Glutamatergic neuron (in vitro differentiated cells): ENCODE measurements around the gene MTURN. TPM values are rescaled to one million over a fixed set of nuclear protein-coding genes. Genes with fewer than 3 reads are reported as not detected.

Experiments used
- DNase-seq: peaks from one replicate; pipeline ENCODE4 v3.0.0; 2022
- H3K27ac Mint-ChIP-seq: one replicate; pipeline ENCODE4 v1.8.0; 2020; ENCODE audit warnings: mild to moderate bottlenecking, mixed read lengths, inconsistent platforms; ENCODE audit not compliant: unreplicated experiment
- H3K27me3 Mint-ChIP-seq: one replicate; pipeline ENCODE4 v1.8.0; 2020; ENCODE audit warnings: mild to moderate bottlenecking, moderate library complexity, mixed read lengths, inconsistent platforms; ENCODE audit not compliant: unreplicated experiment
- H3K36me3 Mint-ChIP-seq: one replicate; pipeline ENCODE4 v1.8.0; 2020; ENCODE audit warnings: mild to moderate bottlenecking, mixed read lengths, inconsistent platforms; ENCODE audit not compliant: unreplicated experiment
- H3K4me1 Mint-ChIP-seq: one replicate; pipeline ENCODE4 v1.8.0; 2020; ENCODE audit warnings: mild to moderate bottlenecking, low read depth, mixed read lengths, inconsistent platforms; ENCODE audit not compliant: unreplicated experiment
- H3K4me3 Mint-ChIP-seq: one replicate; pipeline ENCODE4 v1.8.0; 2020; ENCODE audit warnings: mild to moderate bottlenecking, mixed read lengths, inconsistent platforms; ENCODE audit not compliant: unreplicated experiment
- H3K9me3 Mint-ChIP-seq: one replicate; pipeline ENCODE4 v1.8.0; 2020; ENCODE audit warnings: mild to moderate bottlenecking, moderate library complexity, mixed read lengths, inconsistent platforms; ENCODE audit not compliant: unreplicated experiment
- CTCF ChIP-seq: fragments of 200-600 bp; sonication (generic); IDR thresholded peaks from one replicate; pipeline ENCODE4 v1.5.0; 2021; ENCODE audit not compliant: partially characterized antibody, unreplicated experiment
- total RNA-seq: library from RNA; stranded (reverse); fragmentation: NEBNext Ultra II Directional; extraction: Animal tissue kit (Norgen Biotek cat#: 25700); gene quantifications from one replicate; pipeline ENCODE4 v1.2.1, GENCODE V29; 2021; ENCODE audit not compliant: unreplicated experiment

MTURN gene
- total RNA-seq, 1 donor from 2014 or later = 32.6 TPM

- peaks cover 1% of the 10 kb centered on the region for H3K27me3 Mint-ChIP-seq
- TF ChIP-seq CTCF = no peak
- H3K36me3 Mint-ChIP-seq = no peaks in the 10 kb centered on the region
- H3K27ac Mint-ChIP-seq = no peak overlapping the region
- H3K4me3 Mint-ChIP-seq = no peak overlapping the region
- no peaks in the 10 kb centered on the region for H3K9me3 Mint-ChIP-seq
- DNase-seq = no peak
- H3K4me1 Mint-ChIP-seq = peaks cover 19% of the 10 kb centered on the region
These were observed 42.4 kb downstream of the MTURN start for GRCh38 chr7:30177186-30177585.

- no peak overlapping the region for H3K4me3 Mint-ChIP-seq
- H3K9me3 Mint-ChIP-seq = no peaks in the 10 kb centered on the region
- no peaks in the 10 kb centered on the region for H3K36me3 Mint-ChIP-seq
- peaks cover 12% of the 10 kb centered on the region for H3K4me1 Mint-ChIP-seq
- no peak for TF ChIP-seq CTCF
- DNase-seq = no peak
- H3K27me3 Mint-ChIP-seq = peaks cover 1% of the 10 kb centered on the region
- H3K27ac Mint-ChIP-seq = no peak overlapping the region
These were observed 43.2 kb downstream of the MTURN start for GRCh38 chr7:30177965-30178364.

GRCh38 chr7:30178748-30179436 lies 44.1 kb downstream of the MTURN start:
- no peak for TF ChIP-seq CTCF
- Mint-ChIP-seq H3K27ac (no peak overlapping the region), H3K36me3 (no peaks in the 10 kb centered on the region), H3K4me1 (peaks cover 6% of the 10 kb centered on the region), H3K9me3 (peaks cover 1% of the 10 kb centered on the region), H3K27me3 (no peaks in the 10 kb centered on the region), H3K4me3 (no peak overlapping the region)
- no peak for DNase-seq

- no peak for TF ChIP-seq CTCF
- Mint-ChIP-seq H3K27ac (no peak overlapping the region), H3K36me3 (no peaks in the 10 kb centered on the region), H3K9me3 (peaks cover 1% of the 10 kb centered on the region), H3K4me1 (peaks cover 2% of the 10 kb centered on the region), H3K27me3 (no peaks in the 10 kb centered on the region), H3K4me3 (no peak overlapping the region)
- DNase-seq = no peak
These were observed 45.9 kb downstream of the MTURN start for GRCh38 chr7:30180718-30181117.

- no peak for DNase-seq
- Mint-ChIP-seq H3K27ac (no peak overlapping the region), H3K27me3 (no peaks in the 10 kb centered on the region), H3K36me3 (no peaks in the 10 kb centered on the region), H3K4me1 (no peaks in the 10 kb centered on the region), H3K4me3 (no peak overlapping the region), H3K9me3 (peaks cover 1% of the 10 kb centered on the region)
- no peak for TF ChIP-seq CTCF
These were observed 46.4 kb downstream of the MTURN start for GRCh38 chr7:30181211-30181610.
